Ovary (tissue), 9 donors: ENCODE measurements around the gene CCDC57. TPM values are rescaled to one million over a fixed set of nuclear protein-coding genes. Genes with fewer than 3 reads are reported as not detected.
A peak's percentile ranks its signal among the peaks of the same experiment; 100 is the strongest.

Source experiments
- DNase-seq, 5 donors: peaks; one replicate each; pipeline ENCODE4 v3.0.0-alpha.2; 2019 to 2020
- H3K27ac ChIP-seq, 2 donors: fragments of 200-600 bp; one replicate each; pipeline versions ENCODE4 v1.5.1 to v1.8.0; 2019 to 2022
- H3K27me3 ChIP-seq: fragments of 200-600 bp; one replicate; pipeline ENCODE4 v1.8.0; 2022
- H3K36me3 ChIP-seq: fragments of 200-600 bp; sonication (generic); one replicate; pipeline ENCODE4 v1.5.1; 2019
- H3K4me1 ChIP-seq: one replicate; pipeline ENCODE4 v1.8.1; 2013; ENCODE audit warnings: mild to moderate bottlenecking, moderate library complexity; ENCODE audit not compliant: insufficient read depth
- H3K4me3 ChIP-seq: fragments of 200-600 bp; sonication (generic); one replicate; pipeline ENCODE4 v1.5.1; 2017
- H3K9me3 ChIP-seq, 2 donors: fragments of 200-600 bp in 1 of 2; sonication (generic) in 1 of 2; one replicate each; pipeline versions ENCODE4 v1.5.1 to v1.8.1; 2013 to 2019; ENCODE audit warnings: mild to moderate bottlenecking in 1 of 2, moderate library complexity in 1 of 2
- CTCF ChIP-seq, 3 donors: fragments of 450-650 bp in 2 of 3; fragments of 200-600 bp in 1 of 3; IDR thresholded peaks; one replicate each; pipeline versions ENCODE4 v1.5.1 to v1.8.0; 2016 to 2022; ENCODE audit warnings: antibody characterized with exemption in 3 of 3, mild to moderate bottlenecking in 1 of 3
- EP300 ChIP-seq: sonication (generic); formaldehyde crosslinking; IDR thresholded peaks from one replicate; pipeline ENCODE4 v1.6.1; 2017; ENCODE audit warnings: antibody characterized with exemption
- POLR2A ChIP-seq: fragments of 450-650 bp; IDR thresholded peaks from one replicate; pipeline ENCODE4 v1.6.1; 2017; ENCODE audit warnings: antibody characterized with exemption, mild to moderate bottlenecking, moderate library complexity
- WGBS, 3 donors: extraction: QIAGEN DNeasy Blood & Tissue Kit in 1 of 3; methylation state at CpG; one replicate each; pipeline versions ENCODE4 v1.1.5 to v1.1.7; 2013 to 2017; 5-methylcytosine and 5-hydroxymethylcytosine counted together
- intact Hi-C, 4 donors: fragments of 100-400 bp; cut with DNase I; formaldehyde crosslinking; loops; one replicate each; pipeline versions ENCODE4 v1.11.0 to v1.15.1; 2022 to 2023
- polyA plus RNA-seq, 2 donors: library from polyadenylated mRNA; stranded (reverse); fragments of 200-250 nt in 1 of 2; fragments of 350-450 nt in 1 of 2; fragmentation: Illumina TruSeq in 1 of 2; extraction: RNeasy Lipid Tissue Mini Kit (QIAGEN cat#74804) in 1 of 2; gene quantifications; one replicate each; pipeline ENCODE4 v1.2.3, GENCODE V29; 2013 to 2014
- total RNA-seq, 7 donors: library from RNA; depleted of rRNA in 2 of 7; stranded (reverse); fragments of >200 nt in 2 of 7; fragmentation: NEBNext Ultra II Directional in 3 of 7; extraction: Animal tissue kit (Norgen Biotek cat#: 25700) in 3 of 7; gene quantifications; one replicate each; pipeline versions ENCODE4 v1.1.0 to v1.2.4, GENCODE V29; 2016 to 2023
- donor health status: DM: no; HTN: no; CAD: no; lungs with moderate emphysema.
- donor health status: DM: no; HTN: no; CAD: no.
- donor health status: Bipolar disorder and iron deficiency.
- donor health status: DM: yes; HTN: yes; CAD: no.
- donor health status: DM: no; HTN: no; CAD: no.
- donor health status: DM: yes; HTN: yes; CAD: no.

The CCDC57 gene
- total and polyA plus RNA-seq, 9 donors, result 7.7 to 65.0 (median 40.3) TPM

GRCh38 chr17:82154881-82155331, 57.7 kb downstream of the CCDC57 start:
- intact Hi-C loops, result loop anchor here (2.0 to 10.0 kb wide), 4 partner anchors 123 to 200 kb away; partner anchors contain the start of genes RAC3 (in 3 of the 4) and NOTUM (in 2 of the 4)
- TF ChIP-seq CTCF (IDR thresholded peaks at IDR 0.05), result no peak
- no peak for TF ChIP-seq POLR2A
- no peak for TF ChIP-seq EP300
- Histone ChIP-seq H3K4me1 (no peaks in the 10 kb centered on the region), H3K27me3 (no peaks in the 10 kb centered on the region), H3K27ac (no peak overlapping the region), H3K36me3 (no peaks in the 10 kb centered on the region), H3K9me3 (no peaks in the 10 kb centered on the region), H3K4me3 (no peak overlapping the region)
- 86 to 91% (median 91%) methylated on average over 27 of the region's 27 CpGs for WGBS, 3 donors
- peak in 1 of 5 donors; percentile 27 for DNase-seq

GRCh38 chr17:82153745-82154375, 58.8 kb downstream of the CCDC57 start:
- WGBS, 3 donors, result 45 to 49% (median 47%) methylated on average over 16 of the region's 16 CpGs
- Histone ChIP-seq H3K27me3 (no peaks in the 10 kb centered on the region), H3K4me3 (no peak overlapping the region), H3K9me3 (no peaks in the 10 kb centered on the region), H3K27ac (no peak overlapping the region), H3K36me3 (no peaks in the 10 kb centered on the region), H3K4me1 (no peaks in the 10 kb centered on the region)
- intact Hi-C loops, result loop anchor here (2.0 to 10.0 kb wide), 4 partner anchors 122 to 199 kb away; partner anchors contain the start of genes RAC3 (in 3 of the 4) and NOTUM (in 2 of the 4)
- peak; percentile 24 for TF ChIP-seq POLR2A
- TF ChIP-seq CTCF (IDR thresholded peaks at IDR 0.05), result peak; percentile 76 to 92 (median 91)
- TF ChIP-seq EP300, result no peak
- peak; percentile 70 to 87 (median 81) for DNase-seq

DNA sequence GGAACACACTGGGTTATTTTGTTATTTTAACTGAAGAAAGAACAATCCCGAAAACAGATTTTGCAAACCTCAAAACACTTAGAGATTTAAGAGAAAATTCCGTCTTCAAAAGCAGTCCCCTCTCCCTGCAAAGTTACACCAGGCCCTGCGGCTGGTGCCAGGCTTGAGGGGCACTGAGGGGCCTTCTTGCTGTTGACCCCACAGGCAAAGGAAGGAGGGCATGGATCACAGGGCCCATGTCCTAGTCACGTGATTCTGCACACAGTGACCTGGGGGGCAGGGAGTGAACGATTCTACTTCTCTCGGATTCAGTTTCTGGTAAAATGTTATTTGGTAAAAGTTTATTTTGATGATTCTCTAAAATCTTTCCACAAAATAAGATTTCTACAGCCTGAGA, 59.3 kb downstream of the CCDC57 start:
- Histone ChIP-seq H3K27me3 (no peaks in the 10 kb centered on the region), H3K4me3 (no peak overlapping the region), H3K27ac (no peak overlapping the region), H3K9me3 (no peaks in the 10 kb centered on the region), H3K36me3 (no peaks in the 10 kb centered on the region), H3K4me1 (no peaks in the 10 kb centered on the region)
- TF ChIP-seq CTCF (IDR thresholded peaks at IDR 0.05) (no peak), POLR2A (no peak), EP300 (no peak)
- WGBS, 3 donors, result 72 to 78% (median 74%) methylated on average over 6 of the region's 6 CpGs
- DNase-seq, result no peak
- intact Hi-C loops, result loop anchor here (2.0 to 10.0 kb wide), 4 partner anchors 121 to 198 kb away; partner anchors contain the start of genes NOTUM (in 2 of the 4) and RAC3 (in 2 of the 4)

GRCh38 chr17:82152556-82153294, 59.9 kb downstream of the CCDC57 start:
- TF ChIP-seq POLR2A (no peak), EP300 (no peak), CTCF (IDR thresholded peaks at IDR 0.05) (no peak)
- Histone ChIP-seq H3K4me3 (no peak overlapping the region), H3K27ac (no peak overlapping the region)

More at GRCh38 chr17:82152556-82153294, 59.9 kb downstream of the CCDC57 start:
- no peaks in the 10 kb centered on the region for H3K27me3 ChIP-seq
- peak in 1 of 5 donors; percentile 25 for DNase-seq
- intact Hi-C loops, result loop anchor here (2.0 to 10.0 kb wide), 4 partner anchors 120 to 198 kb away; partner anchors contain the start of genes NOTUM (in 2 of the 4) and RAC3 (in 2 of the 4)
- no peaks in the 10 kb centered on the region for H3K9me3 ChIP-seq
- WGBS, 3 donors, result 84 to 89% (median 88%) methylated on average over 18 to 22 of the region's 22 CpGs
- no peaks in the 10 kb centered on the region for H3K36me3 ChIP-seq
- no peaks in the 10 kb centered on the region for H3K4me1 ChIP-seq
